Naive thymus-derived CD8-positive, alpha-beta T cell (primary cell): ENCODE results near the gene BBOF1. TPM values are rescaled to one million over a fixed set of nuclear protein-coding genes. Genes with fewer than 3 reads are reported as not detected.

Source experiments
- polyA plus RNA-seq, 3 donors: library from polyadenylated mRNA; unstranded; fragments of 300-500 nt; fragmentation: Illumina TruSeq; gene quantifications; one replicate each; pipeline ENCODE4 v1.2.3, GENCODE V29; 2021
- total RNA-seq, 8 experiments: library from RNA in 2 of 8; stranded (reverse) in 2 of 8; gene quantifications; one replicate each; pipeline ENCODE4 v1.2.3 and lab custom pipeline; 2021 to 2026

Gene BBOF1
- total and polyA plus RNA-seq, 5 experiments from 2014 or later = 3.0 to 9.4 (median 3.8) TPM

Other genes starting within 250 kb of the BBOF1 start
- gene PTGR2, start 167.5 kb upstream of the BBOF1 start, total RNA-seq = 1 to 10 TPM; 8.7 to 9.4 TPM
- 1 to 10 TPM; 4.4 to 5.9 (median 5.1) TPM for gene PTGR2, start 167.5 kb upstream of the BBOF1 start, polyA plus RNA-seq
- 10 to 100 TPM; 50.6 to 56.9 TPM for gene ZNF410, start 132.5 kb upstream of the BBOF1 start, total RNA-seq
- gene ZNF410, start 132.5 kb upstream of the BBOF1 start, polyA plus RNA-seq = 10 to 100 TPM; 50.6 to 64.8 (median 50.8) TPM
- 1 to 10 TPM; 5.0 to 5.1 TPM for gene FAM161B, start 69.3 kb upstream of the BBOF1 start, total RNA-seq
- 1 to 10 TPM in 2 of 3 donors, under 1 TPM in 1; 0.92 to 2.5 (median 1.7) TPM for gene FAM161B, start 69.3 kb upstream of the BBOF1 start, polyA plus RNA-seq
- 10 to 100 TPM; 48.2 to 48.8 TPM for gene COQ6, start 69.0 kb upstream of the BBOF1 start, total RNA-seq
- 10 to 100 TPM; 17.1 to 23.6 (median 18.6) TPM for gene COQ6, start 69.0 kb upstream of the BBOF1 start, polyA plus RNA-seq
- 10 to 100 TPM; 16.2 to 18.6 TPM for gene ENTPD5, start 61 bp upstream of the BBOF1 start, total RNA-seq
- 1 to 10 TPM; 5.1 to 5.8 (median 5.3) TPM for gene ENTPD5, start 61 bp upstream of the BBOF1 start, polyA plus RNA-seq
- 10 to 100 TPM; 19.1 to 19.3 TPM for gene ALDH6A1, start 65.1 kb downstream of the BBOF1 start, total RNA-seq
- 10 to 100 TPM; 18.9 to 28.6 (median 23.1) TPM for gene ALDH6A1, start 65.1 kb downstream of the BBOF1 start, polyA plus RNA-seq
- gene LIN52, start 65.6 kb downstream of the BBOF1 start, total RNA-seq = 10 to 100 TPM in 1 of 2 experiments, 1 to 10 TPM in 1; 9.6 to 11.1 TPM
- 10 to 100 TPM in 2 of 3 donors, 1 to 10 TPM in 1; 9.5 to 16.1 (median 13.6) TPM for gene LIN52, start 65.6 kb downstream of the BBOF1 start, polyA plus RNA-seq
- not detected for gene VSX2, start 220.1 kb downstream of the BBOF1 start, total RNA-seq
- gene VSX2, start 220.1 kb downstream of the BBOF1 start, polyA plus RNA-seq = not detected